PC-9 (cell line): ENCODE data around the gene MFNG.

Experiments
- EZH2 ChIP-seq: fragments of 200-600 bp; sonication (generic); IDR thresholded peaks from 2 replicates; pipeline ENCODE4 v1.8.0; 2017; ENCODE audit warnings: antibody characterized with exemption, low read depth
- TF ChIP-seq, protein P1 (sequence below): fragments of 200-600 bp; sonication (generic); conservative IDR thresholded peaks from 2 replicates; pipeline ENCODE4 v1.6.1; 2017; ENCODE audit warnings: mixed run types, antibody characterized with exemption, mild to moderate bottlenecking, moderate library complexity

DNA sequence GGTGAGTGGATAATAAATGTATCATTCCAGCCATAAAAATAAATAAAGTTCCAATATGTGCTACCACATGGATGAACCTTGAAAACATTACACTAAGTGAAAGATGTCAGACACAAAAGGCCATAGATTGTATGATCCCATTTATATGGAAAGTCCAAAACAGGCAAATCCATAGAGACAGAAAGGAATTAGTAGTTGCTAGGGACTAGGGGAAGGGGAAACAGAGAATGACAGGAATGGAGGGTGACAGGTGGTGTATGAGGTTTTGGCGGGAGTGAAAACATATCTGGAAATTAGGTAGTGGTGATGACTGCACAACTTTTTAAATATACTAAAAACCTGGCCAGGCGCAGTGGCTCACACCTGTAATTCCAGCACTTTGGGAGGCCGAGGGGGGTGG lies 48.3 kb upstream of the MFNG start:
- TF ChIP-seq, protein P1, sequence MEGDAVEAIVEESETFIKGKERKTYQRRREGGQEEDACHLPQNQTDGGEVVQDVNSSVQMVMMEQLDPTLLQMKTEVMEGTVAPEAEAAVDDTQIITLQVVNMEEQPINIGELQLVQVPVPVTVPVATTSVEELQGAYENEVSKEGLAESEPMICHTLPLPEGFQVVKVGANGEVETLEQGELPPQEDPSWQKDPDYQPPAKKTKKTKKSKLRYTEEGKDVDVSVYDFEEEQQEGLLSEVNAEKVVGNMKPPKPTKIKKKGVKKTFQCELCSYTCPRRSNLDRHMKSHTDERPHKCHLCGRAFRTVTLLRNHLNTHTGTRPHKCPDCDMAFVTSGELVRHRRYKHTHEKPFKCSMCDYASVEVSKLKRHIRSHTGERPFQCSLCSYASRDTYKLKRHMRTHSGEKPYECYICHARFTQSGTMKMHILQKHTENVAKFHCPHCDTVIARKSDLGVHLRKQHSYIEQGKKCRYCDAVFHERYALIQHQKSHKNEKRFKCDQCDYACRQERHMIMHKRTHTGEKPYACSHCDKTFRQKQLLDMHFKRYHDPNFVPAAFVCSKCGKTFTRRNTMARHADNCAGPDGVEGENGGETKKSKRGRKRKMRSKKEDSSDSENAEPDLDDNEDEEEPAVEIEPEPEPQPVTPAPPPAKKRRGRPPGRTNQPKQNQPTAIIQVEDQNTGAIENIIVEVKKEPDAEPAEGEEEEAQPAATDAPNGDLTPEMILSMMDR = no peak
- TF ChIP-seq EZH2 = no peak
